Measurements from ENCODE around the gene DACH2. TPM values are rescaled to one million over a fixed set of nuclear protein-coding genes. Genes with fewer than 3 reads are reported as not detected.

Gene DACH2
- total and polyA plus RNA-seq, 12 donors = not detected

DNA sequence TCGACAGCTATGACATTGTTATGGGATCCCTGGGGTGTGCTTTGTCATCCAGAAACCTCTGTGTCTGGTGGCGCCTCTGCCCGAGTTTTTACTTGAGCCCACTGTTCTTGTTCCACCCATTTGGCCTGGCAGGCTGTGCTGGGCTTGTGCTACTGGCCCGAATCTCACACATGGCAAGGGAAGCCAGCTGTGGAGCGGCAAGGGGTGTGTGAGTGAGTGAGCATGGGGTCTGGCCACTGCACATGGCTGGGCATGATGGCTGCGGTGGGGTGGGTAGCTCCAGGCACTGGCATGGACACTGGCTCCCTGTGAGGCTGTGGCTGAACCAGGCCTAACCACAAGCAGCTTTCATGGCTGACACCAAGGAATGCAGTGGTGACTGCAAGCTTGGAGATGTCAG lies 89.2 kb downstream of the DACH2 start:
- Histone ChIP-seq H3K36me3 (no peaks in the 10 kb centered on the region), H3K27ac (no peak overlapping the region), H3K4me1 (no peaks in the 10 kb centered on the region), H3K27me3 (no peaks in the 10 kb centered on the region), H3K9me3 (peaks cover 0 to 18% (median 0%) of the 10 kb centered on the region in 11 donors), H3K4me3 (no peak overlapping the region)
- ATAC-seq (no peak), DNase-seq (no peak)
- TF ChIP-seq, protein P1, sequence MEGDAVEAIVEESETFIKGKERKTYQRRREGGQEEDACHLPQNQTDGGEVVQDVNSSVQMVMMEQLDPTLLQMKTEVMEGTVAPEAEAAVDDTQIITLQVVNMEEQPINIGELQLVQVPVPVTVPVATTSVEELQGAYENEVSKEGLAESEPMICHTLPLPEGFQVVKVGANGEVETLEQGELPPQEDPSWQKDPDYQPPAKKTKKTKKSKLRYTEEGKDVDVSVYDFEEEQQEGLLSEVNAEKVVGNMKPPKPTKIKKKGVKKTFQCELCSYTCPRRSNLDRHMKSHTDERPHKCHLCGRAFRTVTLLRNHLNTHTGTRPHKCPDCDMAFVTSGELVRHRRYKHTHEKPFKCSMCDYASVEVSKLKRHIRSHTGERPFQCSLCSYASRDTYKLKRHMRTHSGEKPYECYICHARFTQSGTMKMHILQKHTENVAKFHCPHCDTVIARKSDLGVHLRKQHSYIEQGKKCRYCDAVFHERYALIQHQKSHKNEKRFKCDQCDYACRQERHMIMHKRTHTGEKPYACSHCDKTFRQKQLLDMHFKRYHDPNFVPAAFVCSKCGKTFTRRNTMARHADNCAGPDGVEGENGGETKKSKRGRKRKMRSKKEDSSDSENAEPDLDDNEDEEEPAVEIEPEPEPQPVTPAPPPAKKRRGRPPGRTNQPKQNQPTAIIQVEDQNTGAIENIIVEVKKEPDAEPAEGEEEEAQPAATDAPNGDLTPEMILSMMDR (IDR thresholded peaks at IDR 0.05) = no peak
- intact Hi-C loops (cut with DNase I) = no loop called here
- WGBS, 2 donors = 79 to 87% methylated on average over 6 of the region's 6 CpGs

GRCh38 chrX:86241547-86241946 lies 93.3 kb downstream of the DACH2 start:
- no peak for ATAC-seq
- TF ChIP-seq, protein P1 (IDR thresholded peaks at IDR 0.05) = no peak
- intact Hi-C loops (cut with DNase I) = no loop called here
- Histone ChIP-seq H3K9me3 (peaks cover 0 to 24% (median 0%) of the 10 kb centered on the region in 11 donors), H3K27me3 (no peaks in the 10 kb centered on the region), H3K4me1 (no peaks in the 10 kb centered on the region), H3K27ac (no peak overlapping the region), H3K36me3 (no peaks in the 10 kb centered on the region), H3K4me3 (no peak overlapping the region)
- DNase-seq = no peak
- WGBS, 2 donors = 100% methylated on average over 1 of the region's 1 CpG

DNA sequence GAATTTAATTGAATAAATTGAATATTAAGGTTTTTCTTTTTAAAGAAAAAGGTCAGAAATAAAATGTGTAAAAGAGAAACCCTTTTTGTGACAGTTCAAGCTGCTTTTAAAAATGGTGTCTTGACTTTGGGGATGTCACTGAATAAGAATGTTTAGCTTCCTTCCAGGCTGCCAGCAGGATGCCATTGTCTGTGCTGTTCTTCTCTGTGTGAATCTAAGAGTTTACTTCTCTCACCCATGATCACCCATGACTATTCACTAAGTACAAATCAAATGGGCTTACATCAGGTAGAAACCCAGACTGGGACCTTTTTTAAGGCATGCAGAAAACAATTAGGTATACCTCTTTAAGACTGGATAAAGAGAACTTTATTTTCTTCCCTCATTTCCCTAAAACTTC lies 115.3 kb downstream of the DACH2 start:
- Histone ChIP-seq H3K9me3 (no peaks in the 10 kb centered on the region), H3K4me1 (no peaks in the 10 kb centered on the region), H3K27ac (no peak overlapping the region), H3K27me3 (no peaks in the 10 kb centered on the region), H3K36me3 (no peaks in the 10 kb centered on the region), H3K4me3 (no peak overlapping the region)
- DNase-seq (no peak), ATAC-seq (no peak)
- TF ChIP-seq, protein P1 (IDR thresholded peaks at IDR 0.05) = no peak
- intact Hi-C loops (cut with DNase I) = no loop called here

GRCh38 chrX:86295293-86295692 lies 147.0 kb downstream of the DACH2 start:
- Histone ChIP-seq H3K27ac (no peak overlapping the region), H3K4me3 (no peak overlapping the region), H3K27me3 (peaks cover 0 to 7% (median 0%) of the 10 kb centered on the region in 7 donors), H3K4me1 (no peaks in the 10 kb centered on the region), H3K36me3 (no peaks in the 10 kb centered on the region), H3K9me3 (peaks cover 0 to 5% (median 0%) of the 10 kb centered on the region in 11 donors)
- 89% methylated on average over 10 of the region's 10 CpGs for WGBS, 2 donors
- DNase-seq (no peak), ATAC-seq (no peak)
- intact Hi-C loops (cut with DNase I) = no loop called here
- TF ChIP-seq, protein P1 (IDR thresholded peaks at IDR 0.05) = no peak
